GM19455 (cell line): ENCODE results near the gene CHSY1.

Experiments used
- ATAC-seq: cut with Tn5 transposase; IDR thresholded peaks from one replicate; pipeline ENCODE4 v1.9.1; 2021; ENCODE audit not compliant: unreplicated experiment

CHSY1 gene

DNA sequence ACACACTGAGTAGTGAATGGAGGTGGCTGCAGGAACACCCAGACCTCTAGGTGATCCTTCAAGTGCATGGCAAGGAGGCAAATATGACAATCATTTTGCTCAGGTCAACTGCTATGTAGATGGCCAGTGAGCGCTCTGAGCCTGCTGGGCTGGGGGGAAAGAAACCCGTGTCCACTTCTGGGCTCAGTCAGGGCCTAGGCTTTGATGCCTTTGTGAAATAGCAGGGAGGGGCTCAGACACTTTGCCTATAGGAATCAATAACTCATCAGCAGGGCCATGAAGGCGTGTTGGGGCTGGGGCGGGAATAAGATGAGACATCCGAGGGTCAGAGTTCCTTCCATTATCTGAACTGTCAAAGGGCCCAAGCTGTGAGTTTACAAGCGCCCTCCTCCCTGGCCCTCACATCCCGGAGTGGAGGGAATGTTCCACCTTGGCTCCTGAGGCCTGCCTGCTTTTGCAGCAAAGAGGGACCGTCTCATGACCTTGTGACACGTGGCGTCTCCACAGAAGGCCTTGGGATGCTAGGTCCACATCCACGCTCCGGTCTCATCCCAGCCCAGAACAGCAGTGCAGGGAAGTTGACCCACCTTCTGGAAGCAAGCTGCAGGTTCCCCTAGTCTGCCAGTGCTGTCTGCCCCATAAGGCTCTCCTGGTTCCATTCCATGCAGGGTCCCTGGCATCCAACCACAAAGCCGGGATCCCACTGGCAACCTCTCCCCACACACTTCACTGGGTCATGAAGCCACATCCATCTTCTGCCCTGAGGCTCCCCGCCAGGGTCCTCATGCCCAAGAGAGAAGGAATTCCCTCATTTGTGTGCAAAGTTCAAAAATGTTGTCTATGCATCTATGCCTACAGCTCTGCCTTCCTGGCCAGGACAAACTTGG is 78.4 kb downstream of the CHSY1 start:
- no peak for ATAC-seq

- no peak for ATAC-seq
These were observed 79.3 kb downstream of the CHSY1 start for GRCh38 chr15:101172501-101173071.

DNA sequence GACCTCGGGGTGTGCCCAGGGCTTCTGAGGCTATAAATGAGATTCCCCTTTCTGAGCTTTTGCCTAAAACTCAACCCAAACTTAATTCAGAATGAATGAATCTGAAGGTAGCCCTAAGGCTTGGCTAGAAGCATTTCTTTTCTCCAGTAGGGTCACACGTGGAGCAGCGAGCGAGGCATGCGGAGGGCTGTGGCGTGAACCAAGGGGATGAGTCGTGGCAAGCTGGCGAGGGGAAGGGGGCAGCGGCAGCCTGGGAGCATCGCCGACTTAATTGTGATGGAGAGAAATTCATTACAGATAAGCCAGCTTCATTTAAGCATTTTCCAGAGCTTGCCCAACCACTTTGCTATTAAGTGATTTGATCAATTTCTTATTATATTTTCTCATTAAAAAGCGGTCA is 79.9 kb downstream of the CHSY1 start:
- ATAC-seq = no peak

GRCh38 chr15:101170568-101171350 is 81.1 kb downstream of the CHSY1 start:
- no peak for ATAC-seq

GRCh38 chr15:101169495-101170071 is 82.3 kb downstream of the CHSY1 start:
- no peak for ATAC-seq

DNA sequence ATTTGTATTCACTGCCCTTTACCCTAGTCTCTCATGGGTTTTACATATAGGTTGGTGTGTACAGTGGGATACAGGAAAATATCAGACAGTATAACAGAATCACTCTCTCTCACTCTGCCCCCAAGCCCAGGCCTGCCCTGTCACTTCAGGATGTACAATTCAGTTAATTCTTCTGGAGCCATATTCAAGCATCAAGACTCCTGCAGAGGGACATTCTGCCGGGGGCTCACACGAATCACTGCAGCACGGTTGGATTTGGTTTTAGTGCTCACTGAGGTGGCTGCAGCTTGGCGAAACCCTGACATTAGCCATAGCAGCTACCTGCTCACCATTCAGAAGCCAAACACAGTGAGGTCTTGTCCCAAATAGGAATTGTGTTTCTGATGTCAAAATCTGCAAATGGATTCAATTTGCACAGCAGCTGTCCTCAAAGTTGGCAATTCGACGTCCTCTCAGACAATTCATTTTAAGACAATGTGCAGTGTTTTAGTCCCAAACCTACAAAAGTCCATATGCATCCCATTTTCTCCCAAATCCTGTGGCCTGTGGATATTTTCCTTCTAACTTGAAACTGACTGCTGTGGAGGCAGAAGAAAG is 82.9 kb downstream of the CHSY1 start:
- no peak for ATAC-seq

DNA sequence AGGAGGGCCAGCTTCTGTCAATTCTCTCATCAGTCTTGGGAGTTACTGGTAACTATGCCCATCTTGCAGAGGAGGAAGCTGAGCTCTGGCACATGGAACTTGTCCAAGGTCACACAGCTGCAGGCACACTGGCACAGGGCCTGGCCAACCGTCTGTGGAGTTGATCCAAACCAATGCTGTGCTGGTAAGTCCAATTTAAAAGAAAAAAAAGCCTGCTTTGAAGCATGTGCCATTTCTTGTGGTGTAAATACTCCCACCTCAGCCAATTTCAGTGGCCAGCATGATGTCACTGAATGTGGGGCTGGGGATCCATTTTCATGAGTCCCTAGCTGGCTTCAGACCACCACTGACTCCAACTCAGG is 83.4 kb downstream of the CHSY1 start:
- ATAC-seq = no peak

DNA sequence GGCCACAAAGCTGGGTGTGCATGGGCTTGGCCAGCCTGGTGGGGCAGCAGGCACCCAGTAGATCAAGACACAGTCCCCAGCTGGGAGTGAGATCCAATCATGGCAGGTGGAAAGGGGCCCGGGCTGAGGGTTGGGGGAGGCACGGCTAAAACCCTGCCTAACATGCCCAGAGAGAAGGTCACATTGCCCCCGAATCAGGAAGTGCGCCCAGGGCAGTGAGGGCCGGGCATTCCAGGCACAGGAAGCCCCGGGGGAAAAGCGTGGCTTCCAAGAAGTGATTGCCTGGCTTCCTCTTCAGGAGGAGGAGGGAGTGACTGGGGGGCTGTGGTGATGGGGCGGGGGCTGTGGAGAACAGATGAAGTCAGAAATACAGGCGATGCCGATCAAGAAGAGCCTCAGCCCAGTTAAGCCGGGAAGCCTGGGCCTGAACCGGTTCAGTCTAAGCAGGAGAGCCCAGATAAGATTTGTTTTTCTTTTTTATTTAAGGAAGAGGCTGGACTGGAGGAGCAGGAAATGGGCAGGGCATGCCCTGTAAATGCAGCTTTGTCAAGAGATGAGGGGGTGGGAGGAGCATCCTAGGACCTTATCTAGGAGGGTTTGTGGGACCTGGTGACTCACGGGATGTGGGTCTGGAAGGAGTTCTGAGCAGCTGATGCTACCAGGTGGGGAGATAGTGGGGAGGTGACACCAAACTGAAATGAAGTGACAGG is 83.9 kb downstream of the CHSY1 start:
- no peak for ATAC-seq

DNA sequence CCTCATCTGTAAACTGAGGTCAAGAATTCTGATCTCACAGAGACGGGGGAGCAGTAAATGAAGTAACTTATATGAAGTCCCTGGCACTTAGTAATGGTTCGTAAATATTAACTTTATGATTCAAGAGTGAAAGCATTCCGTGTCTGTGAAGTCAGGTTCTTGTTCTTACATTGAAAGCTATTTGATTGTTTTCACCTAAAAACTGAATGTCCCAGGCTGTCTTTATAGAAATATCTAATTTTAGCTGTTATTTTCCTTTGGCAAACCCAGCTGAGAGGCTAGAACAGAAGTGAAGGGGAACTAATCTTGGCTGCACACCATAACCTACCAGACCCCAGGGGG is 84.5 kb downstream of the CHSY1 start:
- ATAC-seq = no peak

DNA sequence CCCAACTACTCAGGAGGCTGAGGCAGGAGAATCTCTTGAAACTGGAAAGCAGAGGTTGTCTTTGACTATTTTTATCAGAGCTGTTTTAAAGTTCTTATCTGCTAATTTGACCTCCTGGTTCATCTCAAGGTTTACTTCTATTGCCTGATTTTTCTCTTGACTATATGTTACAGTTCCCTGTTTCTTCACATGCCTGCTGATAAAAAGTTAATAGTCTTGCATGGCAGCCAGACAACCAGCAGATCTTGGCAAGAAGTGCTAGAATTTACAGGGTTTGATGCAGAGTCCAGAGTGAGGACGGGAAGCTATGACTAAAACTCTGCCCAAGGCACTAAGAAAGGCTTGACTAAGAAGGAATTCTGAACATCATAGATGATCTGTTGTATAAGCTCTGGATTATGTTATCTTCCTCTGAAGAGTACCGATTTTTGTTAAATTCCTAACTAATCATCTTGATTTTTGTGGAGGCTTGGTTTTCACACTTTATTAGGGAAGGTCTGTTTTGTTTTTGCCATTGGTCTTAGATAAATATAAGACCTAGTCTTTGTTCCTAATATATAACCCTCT is 85.9 kb downstream of the CHSY1 start:
- ATAC-seq = no peak

DNA sequence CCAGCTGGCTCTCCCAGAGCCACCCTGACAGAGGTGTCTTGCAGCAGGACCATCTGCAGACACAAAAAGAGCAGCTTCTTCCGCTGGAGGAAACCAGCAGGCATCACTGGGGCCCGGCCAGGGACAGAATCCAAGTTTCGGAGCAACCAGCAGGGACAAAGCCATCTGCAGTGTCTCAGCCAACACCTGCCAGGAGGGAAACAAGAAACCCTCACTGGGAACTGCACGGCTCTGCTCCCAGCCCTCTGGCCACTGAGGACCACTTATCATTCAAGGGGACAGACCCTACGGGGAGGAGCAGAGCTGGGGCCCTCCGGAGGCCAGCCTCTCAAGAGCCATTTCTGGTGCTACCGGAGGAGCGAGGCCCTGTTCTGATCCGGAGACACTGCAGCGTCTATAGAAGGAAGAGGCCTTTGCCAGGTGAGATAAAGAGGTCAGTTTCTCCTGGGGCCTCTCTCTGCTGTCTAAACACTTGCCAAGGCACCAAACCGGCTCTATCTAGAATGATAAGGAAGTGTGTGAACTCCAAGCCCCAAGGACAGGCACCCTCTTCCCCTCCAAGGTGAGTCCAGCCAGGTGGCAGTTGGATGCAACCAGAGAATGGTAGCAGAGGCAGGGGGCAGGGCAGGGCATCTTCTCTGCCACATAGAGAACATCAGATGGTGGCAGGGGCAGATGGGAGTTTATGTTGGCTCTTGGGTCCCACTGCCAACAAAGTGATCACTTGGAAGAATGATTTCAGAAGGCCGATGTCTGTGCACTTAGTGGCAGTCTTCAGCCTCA is 89.0 kb downstream of the CHSY1 start:
- no peak for ATAC-seq

GRCh38 chr15:101161656-101162055 is 90.2 kb downstream of the CHSY1 start:
- no peak for ATAC-seq

DNA sequence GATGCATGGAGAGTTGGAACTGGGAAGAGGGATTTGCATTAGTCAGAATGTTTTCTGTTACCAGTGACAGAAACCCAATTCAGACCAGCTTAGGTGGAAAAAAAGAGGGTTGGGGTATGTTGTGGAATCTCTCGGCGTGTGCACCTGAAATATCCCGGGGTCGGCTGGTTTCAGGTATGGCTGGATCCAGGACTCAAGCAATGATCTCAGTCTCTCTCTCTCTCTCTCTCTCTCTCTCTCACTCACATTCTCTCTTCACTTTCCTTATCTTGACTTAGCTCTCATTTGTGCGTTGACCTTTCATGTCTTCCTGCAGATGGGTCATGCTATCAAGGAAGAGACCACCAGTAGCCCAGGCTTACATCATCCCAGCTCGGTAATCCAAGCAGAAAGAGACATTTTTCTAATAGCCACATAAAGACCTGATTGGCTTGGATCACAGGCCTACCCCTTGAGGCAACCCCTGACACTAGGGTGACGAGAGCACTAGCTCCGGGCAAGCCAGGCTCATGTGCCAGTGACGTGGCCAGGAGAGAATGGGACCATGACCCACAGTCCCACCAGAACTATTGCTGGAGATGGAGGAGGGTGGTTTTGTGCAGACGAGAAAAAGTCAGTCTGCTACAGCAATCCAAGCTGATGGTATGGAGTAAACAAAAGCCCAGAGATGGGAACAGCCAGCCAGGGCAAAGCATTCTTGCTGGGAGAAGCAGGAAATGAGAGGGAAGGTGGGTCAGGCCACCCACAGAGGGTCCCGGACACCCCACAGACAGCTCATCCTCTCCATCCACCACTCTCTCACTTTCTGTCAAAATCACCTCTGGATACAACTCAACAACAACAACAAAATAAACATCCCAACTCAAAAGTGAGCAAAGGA is 91.7 kb downstream of the CHSY1 start:
- ATAC-seq = no peak

GRCh38 chr15:101159096-101159935 is 92.5 kb downstream of the CHSY1 start:
- ATAC-seq = no peak

DNA sequence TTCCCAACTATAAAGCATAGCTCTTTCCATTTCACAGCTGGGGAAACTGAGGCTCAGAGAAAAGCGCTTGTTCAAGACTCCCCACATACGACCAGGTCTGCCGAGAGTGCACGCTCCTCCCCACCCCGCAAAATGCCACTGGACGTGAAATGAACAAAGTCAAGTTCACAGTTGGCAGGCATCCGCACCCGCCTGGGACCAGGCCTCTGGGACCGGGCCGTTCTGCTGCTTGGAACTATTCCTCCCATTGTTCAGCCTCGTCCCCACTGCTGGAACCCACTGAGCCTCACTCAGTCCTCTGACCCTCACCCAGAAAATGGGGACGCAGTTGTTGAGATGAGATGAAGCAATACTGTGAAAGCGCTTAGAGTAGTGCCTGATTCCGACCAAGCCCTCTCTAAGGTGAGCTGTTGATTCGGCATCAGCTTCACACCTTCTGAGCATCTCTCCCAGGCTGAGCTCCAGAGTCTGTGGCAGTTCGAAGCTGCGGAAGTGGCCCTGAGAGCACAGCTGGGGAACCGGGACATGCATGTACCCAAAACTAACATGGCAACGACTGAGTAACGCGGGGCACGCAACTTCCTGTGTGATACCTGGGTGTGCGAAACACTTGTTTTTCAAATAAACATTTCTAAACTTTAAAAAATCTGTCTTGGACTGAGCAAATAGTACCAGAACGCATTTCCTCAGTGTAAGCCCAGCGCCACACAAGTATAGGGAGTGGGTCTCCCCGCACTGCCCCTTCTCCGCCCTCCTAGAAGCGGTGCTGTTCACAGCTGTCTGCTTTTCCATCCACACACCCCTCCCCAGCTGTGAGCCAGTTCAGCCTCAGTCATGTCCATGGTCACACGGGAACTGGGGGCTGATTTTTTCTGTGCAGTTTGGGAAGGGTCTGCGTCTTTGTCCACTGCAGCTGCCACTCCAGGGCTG is 93.4 kb downstream of the CHSY1 start:
- ATAC-seq = no peak

DNA sequence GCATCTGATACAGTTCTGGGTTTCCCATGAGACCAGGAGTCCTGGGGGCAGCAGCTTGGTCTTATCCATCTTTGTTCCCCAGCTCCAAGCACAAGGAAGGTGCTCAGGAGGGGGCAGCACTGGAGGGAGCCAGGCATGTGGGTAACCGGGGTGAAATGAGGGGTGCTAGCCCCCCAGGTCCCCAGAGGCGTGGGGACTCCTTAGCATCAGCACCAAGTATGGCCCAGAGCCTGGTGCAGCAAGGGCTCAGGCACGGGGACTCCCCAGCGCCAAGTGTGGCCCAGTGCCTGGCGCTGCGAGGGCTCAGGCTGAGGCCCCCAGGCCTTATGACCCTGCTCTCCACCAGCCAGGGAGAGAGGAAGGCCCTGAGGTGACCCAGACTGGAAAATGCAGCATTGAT is 94.1 kb downstream of the CHSY1 start:
- no peak for ATAC-seq
